Measurements from ENCODE around the gene JPH3. TPM values are rescaled to one million over a fixed set of nuclear protein-coding genes. Genes with fewer than 3 reads are reported as not detected.

JPH3 gene
- polyA plus RNA-seq, 2 donors = 0.04 to 0.19 TPM

GRCh38 chr16:87687126-87687910, 85.0 kb downstream of the JPH3 start:
- no peaks in the 10 kb centered on the region for H3K4me1 ChIP-seq (ENCODE audit: control insufficient read depth in 2 of 2, insufficient read depth in 2 of 2, low read length in 1 of 2)
- H3K9me3 ChIP-seq (ENCODE audit: control insufficient read depth in 2 of 2, insufficient read depth in 1 of 2, low read depth in 1 of 2, low read length in 1 of 2) = no peaks in the 10 kb centered on the region
- H3K27ac ChIP-seq (ENCODE audit: low read depth in 2 of 2, low read length in 1 of 2) = no peak overlapping the region
- H3K36me3 ChIP-seq (ENCODE audit: control insufficient read depth in 2 of 2, insufficient read depth in 2 of 2, low read length in 1 of 2) = no peaks in the 10 kb centered on the region
- WGBS, 2 donors = 66 to 70% methylated on average over 29 to 31 of the region's 31 CpGs
- no peak overlapping the region for H3K4me3 ChIP-seq (ENCODE audit: low read depth in 1 of 2, low read length in 2 of 2)
- H3K27me3 ChIP-seq (ENCODE audit: control insufficient read depth in 1 of 2, insufficient read depth in 2 of 2, low read length in 2 of 2) = peaks cover 0 to 2% of the 10 kb centered on the region in 2 donors

- 83 to 90% methylated on average over 14 of the region's 14 CpGs for WGBS, 2 donors
Observed at GRCh38 chr16:87687998-87688529, 85.8 kb downstream of the JPH3 start.

DNA sequence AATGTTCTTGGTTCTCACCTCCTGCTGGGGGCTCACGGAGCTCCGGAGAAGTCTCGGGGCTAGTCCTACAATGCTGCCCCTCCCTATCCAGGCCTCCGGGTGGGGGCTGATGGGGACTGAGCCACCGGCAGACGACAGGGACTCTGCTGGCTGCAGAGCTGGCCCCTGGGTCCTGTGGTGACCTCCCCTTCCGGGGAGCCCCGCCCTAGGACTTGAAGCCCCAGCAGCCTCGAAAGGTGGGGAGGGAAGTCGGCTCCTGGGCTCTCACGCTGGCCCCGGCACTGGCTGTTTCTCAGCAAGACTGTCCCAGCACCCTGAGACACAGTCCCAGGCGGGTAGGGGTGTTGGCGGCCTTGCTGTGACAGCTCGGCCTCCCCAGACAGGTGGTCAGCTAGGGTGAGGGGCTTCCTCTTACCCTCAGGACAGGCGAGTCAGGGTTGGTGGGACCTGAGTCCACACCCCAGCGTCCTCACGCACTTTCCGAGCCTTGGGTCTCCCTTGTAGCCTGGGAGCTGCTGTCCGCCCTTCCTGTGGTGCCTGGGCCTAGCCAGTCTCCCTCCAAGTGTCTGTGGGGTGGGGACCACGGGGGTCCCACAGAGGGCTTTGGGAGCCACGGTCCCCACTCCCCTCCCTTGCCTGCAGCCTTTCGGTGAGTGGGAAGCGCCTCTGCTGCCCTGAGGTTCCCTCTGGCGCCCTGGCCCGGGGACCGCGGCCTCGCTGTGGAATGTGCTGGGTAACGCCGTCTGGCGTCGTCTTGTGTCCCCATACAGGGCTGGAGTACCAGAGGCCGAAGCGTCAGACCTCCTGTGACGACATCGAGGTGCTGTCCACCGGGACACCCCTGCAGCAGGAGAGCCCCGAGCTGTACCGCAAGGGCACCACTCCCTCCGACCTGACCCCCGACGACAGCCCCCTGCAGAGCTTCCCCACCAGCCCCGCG, 86.8 kb downstream of the JPH3 start:
- Histone ChIP-seq H3K4me3 (ENCODE audit: low read depth in 1 of 2, low read length in 2 of 2) (no peak overlapping the region), H3K36me3 (ENCODE audit: control insufficient read depth in 2 of 2, insufficient read depth in 2 of 2, low read length in 1 of 2) (no peaks in the 10 kb centered on the region), H3K4me1 (ENCODE audit: control insufficient read depth in 2 of 2, insufficient read depth in 2 of 2, low read length in 1 of 2) (no peaks in the 10 kb centered on the region), H3K27me3 (ENCODE audit: control insufficient read depth in 1 of 2, insufficient read depth in 2 of 2, low read length in 2 of 2) (peaks cover 0 to 2% of the 10 kb centered on the region in 2 donors), H3K9me3 (ENCODE audit: control insufficient read depth in 2 of 2, insufficient read depth in 1 of 2, low read depth in 1 of 2, low read length in 1 of 2) (no peaks in the 10 kb centered on the region), H3K27ac (ENCODE audit: low read depth in 2 of 2, low read length in 1 of 2) (no peak overlapping the region)
- WGBS, 2 donors = 86 to 87% methylated on average over 45 of the region's 45 CpGs

More at GRCh38 chr16:87687998-87688529, 85.8 kb downstream of the JPH3 start:
- Histone ChIP-seq H3K27me3 (ENCODE audit: control insufficient read depth in 1 of 2, insufficient read depth in 2 of 2, low read length in 2 of 2) (peaks cover 0 to 2% of the 10 kb centered on the region in 2 donors), H3K9me3 (ENCODE audit: control insufficient read depth in 2 of 2, insufficient read depth in 1 of 2, low read depth in 1 of 2, low read length in 1 of 2) (no peaks in the 10 kb centered on the region), H3K4me3 (ENCODE audit: low read depth in 1 of 2, low read length in 2 of 2) (no peak overlapping the region), H3K4me1 (ENCODE audit: control insufficient read depth in 2 of 2, insufficient read depth in 2 of 2, low read length in 1 of 2) (no peaks in the 10 kb centered on the region), H3K27ac (ENCODE audit: low read depth in 2 of 2, low read length in 1 of 2) (no peak overlapping the region), H3K36me3 (ENCODE audit: control insufficient read depth in 2 of 2, insufficient read depth in 2 of 2, low read length in 1 of 2) (no peaks in the 10 kb centered on the region)

- 87 to 89% methylated on average over 36 to 46 of the region's 46 CpGs for WGBS, 2 donors
- H3K9me3 ChIP-seq (ENCODE audit: control insufficient read depth in 2 of 2, insufficient read depth in 1 of 2, low read depth in 1 of 2, low read length in 1 of 2) = no peaks in the 10 kb centered on the region
- H3K36me3 ChIP-seq (ENCODE audit: control insufficient read depth in 2 of 2, insufficient read depth in 2 of 2, low read length in 1 of 2) = no peaks in the 10 kb centered on the region
- no peaks in the 10 kb centered on the region for H3K4me1 ChIP-seq (ENCODE audit: control insufficient read depth in 2 of 2, insufficient read depth in 2 of 2, low read length in 1 of 2)
- H3K4me3 ChIP-seq (ENCODE audit: low read depth in 1 of 2, low read length in 2 of 2) = no peak overlapping the region
- peaks cover 0 to 2% of the 10 kb centered on the region in 2 donors for H3K27me3 ChIP-seq (ENCODE audit: control insufficient read depth in 1 of 2, insufficient read depth in 2 of 2, low read length in 2 of 2)
- no peak overlapping the region for H3K27ac ChIP-seq (ENCODE audit: low read depth in 2 of 2, low read length in 1 of 2)
Observed at GRCh38 chr16:87689956-87690465, 87.7 kb downstream of the JPH3 start.

DNA sequence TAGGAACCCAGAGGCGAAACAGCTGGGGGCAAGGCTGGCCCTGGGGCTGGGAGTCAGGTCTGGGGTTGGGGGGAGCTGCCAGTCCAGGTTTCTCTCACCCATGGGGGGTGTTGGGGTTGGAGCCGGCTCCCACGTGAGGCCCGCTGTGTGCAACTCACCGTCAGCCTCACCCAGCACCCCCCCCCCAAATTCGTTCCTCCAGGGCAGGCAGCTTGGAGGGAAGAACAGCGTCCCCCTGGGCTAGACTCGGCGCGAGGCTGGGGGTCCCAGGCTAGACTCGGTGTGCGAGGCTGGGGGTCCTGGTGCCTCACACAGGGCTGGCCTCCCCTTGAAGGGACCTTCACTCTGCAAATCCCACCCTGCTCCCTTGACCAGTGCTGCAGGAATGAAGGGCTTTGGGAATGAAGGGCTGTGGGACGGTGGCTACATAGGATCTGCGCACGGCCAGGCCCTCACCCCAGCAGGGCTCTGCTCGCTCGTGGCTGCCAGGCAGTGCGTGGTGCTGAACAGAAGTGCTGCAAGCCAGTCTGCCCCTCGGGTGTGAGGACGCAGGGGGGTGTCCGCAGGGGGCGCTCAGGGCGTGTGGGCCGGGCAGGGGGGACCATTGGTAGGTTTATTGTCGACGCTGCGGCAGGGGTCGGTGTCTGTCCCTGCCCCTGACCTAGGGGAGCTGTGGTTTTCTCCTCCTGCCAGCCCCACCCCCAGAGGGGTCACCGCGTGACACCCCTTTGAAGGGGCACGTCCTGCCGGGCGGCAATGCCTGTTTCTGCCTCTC, 88.8 kb downstream of the JPH3 start:
- H3K27ac ChIP-seq (ENCODE audit: low read depth in 2 of 2, low read length in 1 of 2) = no peak overlapping the region
- H3K27me3 ChIP-seq (ENCODE audit: control insufficient read depth in 1 of 2, insufficient read depth in 2 of 2, low read length in 2 of 2) = no peaks in the 10 kb centered on the region
- WGBS, 2 donors = 63 to 66% methylated on average over 32 to 33 of the region's 33 CpGs
- H3K4me3 ChIP-seq (ENCODE audit: low read depth in 1 of 2, low read length in 2 of 2) = no peak overlapping the region
- H3K36me3 ChIP-seq (ENCODE audit: control insufficient read depth in 2 of 2, insufficient read depth in 2 of 2, low read length in 1 of 2) = peaks cover 0 to 8% of the 10 kb centered on the region in 2 donors
- no peaks in the 10 kb centered on the region for H3K4me1 ChIP-seq (ENCODE audit: control insufficient read depth in 2 of 2, insufficient read depth in 2 of 2, low read length in 1 of 2)
- no peaks in the 10 kb centered on the region for H3K9me3 ChIP-seq (ENCODE audit: control insufficient read depth in 2 of 2, insufficient read depth in 1 of 2, low read depth in 1 of 2, low read length in 1 of 2)

DNA sequence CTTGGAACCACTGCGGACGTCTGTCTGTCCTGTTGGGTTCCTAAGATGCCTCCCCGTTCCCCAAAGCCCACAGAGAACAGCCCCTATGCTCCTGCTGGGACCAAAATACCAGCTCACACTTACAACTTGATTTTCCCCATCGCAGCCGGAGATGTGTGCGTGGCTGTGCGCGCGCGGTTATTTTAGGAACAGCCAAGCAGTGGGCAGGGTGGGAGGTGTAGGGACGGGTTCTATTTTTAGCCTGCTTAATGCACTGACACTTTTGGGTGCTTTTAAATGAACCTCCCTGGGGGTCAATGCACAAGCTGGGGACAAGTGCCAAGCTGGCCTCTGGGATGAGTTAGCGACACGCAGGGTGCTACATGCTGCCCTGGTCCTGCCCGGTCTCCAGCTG, 89.4 kb downstream of the JPH3 start:
- Histone ChIP-seq H3K36me3 (ENCODE audit: control insufficient read depth in 2 of 2, insufficient read depth in 2 of 2, low read length in 1 of 2) (peaks cover 0 to 12% of the 10 kb centered on the region in 2 donors), H3K27me3 (ENCODE audit: control insufficient read depth in 1 of 2, insufficient read depth in 2 of 2, low read length in 2 of 2) (no peaks in the 10 kb centered on the region), H3K27ac (ENCODE audit: low read depth in 2 of 2, low read length in 1 of 2) (no peak overlapping the region), H3K4me1 (ENCODE audit: control insufficient read depth in 2 of 2, insufficient read depth in 2 of 2, low read length in 1 of 2) (no peaks in the 10 kb centered on the region), H3K4me3 (ENCODE audit: low read depth in 1 of 2, low read length in 2 of 2) (no peak overlapping the region), H3K9me3 (ENCODE audit: control insufficient read depth in 2 of 2, insufficient read depth in 1 of 2, low read depth in 1 of 2, low read length in 1 of 2) (no peaks in the 10 kb centered on the region)
- WGBS, 2 donors = 56 to 60% methylated on average over 14 of the region's 14 CpGs

DNA sequence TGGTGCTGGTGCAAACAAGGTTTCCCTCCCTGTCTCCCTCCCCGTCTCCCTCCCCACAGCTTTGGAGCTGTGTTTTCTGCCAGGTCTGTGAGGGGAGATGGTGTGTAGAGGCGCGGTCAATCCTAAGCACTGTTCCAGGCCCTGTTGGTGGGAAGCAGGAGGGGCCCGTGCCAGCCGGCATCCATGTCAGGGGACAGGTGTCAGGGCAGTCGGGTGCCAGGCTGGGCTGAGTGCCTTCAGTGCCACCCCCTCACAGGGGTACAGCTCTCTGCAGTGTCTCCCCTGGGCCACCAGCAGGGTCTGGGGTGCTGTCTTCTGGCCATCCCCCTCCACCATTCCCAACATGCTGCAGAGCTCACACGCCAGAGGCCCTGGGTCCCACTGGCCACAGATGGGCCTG, 89.9 kb downstream of the JPH3 start:
- H3K9me3 ChIP-seq (ENCODE audit: control insufficient read depth in 2 of 2, insufficient read depth in 1 of 2, low read depth in 1 of 2, low read length in 1 of 2) = no peaks in the 10 kb centered on the region
- no peaks in the 10 kb centered on the region for H3K27me3 ChIP-seq (ENCODE audit: control insufficient read depth in 1 of 2, insufficient read depth in 2 of 2, low read length in 2 of 2)
- no peak overlapping the region for H3K27ac ChIP-seq (ENCODE audit: low read depth in 2 of 2, low read length in 1 of 2)
- peaks cover 0 to 13% of the 10 kb centered on the region in 2 donors for H3K36me3 ChIP-seq (ENCODE audit: control insufficient read depth in 2 of 2, insufficient read depth in 2 of 2, low read length in 1 of 2)
- H3K4me1 ChIP-seq (ENCODE audit: control insufficient read depth in 2 of 2, insufficient read depth in 2 of 2, low read length in 1 of 2) = no peaks in the 10 kb centered on the region
- H3K4me3 ChIP-seq (ENCODE audit: low read depth in 1 of 2, low read length in 2 of 2) = no peak overlapping the region
- WGBS, 2 donors = 67 to 69% methylated on average over 6 to 7 of the region's 7 CpGs

GRCh38 chr16:87692756-87693155, 90.4 kb downstream of the JPH3 start:
- H3K4me1 ChIP-seq (ENCODE audit: control insufficient read depth in 2 of 2, insufficient read depth in 2 of 2, low read length in 1 of 2) = no peaks in the 10 kb centered on the region
- peaks cover 0 to 13% of the 10 kb centered on the region in 2 donors for H3K36me3 ChIP-seq (ENCODE audit: control insufficient read depth in 2 of 2, insufficient read depth in 2 of 2, low read length in 1 of 2)
- H3K27me3 ChIP-seq (ENCODE audit: control insufficient read depth in 1 of 2, insufficient read depth in 2 of 2, low read length in 2 of 2) = no peaks in the 10 kb centered on the region
- no peak overlapping the region for H3K4me3 ChIP-seq (ENCODE audit: low read depth in 1 of 2, low read length in 2 of 2)
- no peak overlapping the region for H3K27ac ChIP-seq (ENCODE audit: low read depth in 2 of 2, low read length in 1 of 2)
- 72 to 73% methylated on average over 12 of the region's 12 CpGs for WGBS, 2 donors
- no peaks in the 10 kb centered on the region for H3K9me3 ChIP-seq (ENCODE audit: control insufficient read depth in 2 of 2, insufficient read depth in 1 of 2, low read depth in 1 of 2, low read length in 1 of 2)

- no peak overlapping the region for H3K4me3 ChIP-seq (ENCODE audit: low read depth in 1 of 2, low read length in 2 of 2)
- 90 to 93% methylated on average over 16 of the region's 16 CpGs for WGBS, 2 donors
- H3K4me1 ChIP-seq (ENCODE audit: control insufficient read depth in 2 of 2, insufficient read depth in 2 of 2, low read length in 1 of 2) = no peaks in the 10 kb centered on the region
Observed at GRCh38 chr16:87693827-87694226, 91.5 kb downstream of the JPH3 start.

More at GRCh38 chr16:87693827-87694226, 91.5 kb downstream of the JPH3 start:
- Histone ChIP-seq H3K9me3 (ENCODE audit: control insufficient read depth in 2 of 2, insufficient read depth in 1 of 2, low read depth in 1 of 2, low read length in 1 of 2) (no peaks in the 10 kb centered on the region), H3K27me3 (ENCODE audit: control insufficient read depth in 1 of 2, insufficient read depth in 2 of 2, low read length in 2 of 2) (no peaks in the 10 kb centered on the region), H3K27ac (ENCODE audit: low read depth in 2 of 2, low read length in 1 of 2) (no peak overlapping the region), H3K36me3 (ENCODE audit: control insufficient read depth in 2 of 2, insufficient read depth in 2 of 2, low read length in 1 of 2) (peaks cover 0 to 17% of the 10 kb centered on the region in 2 donors)
